GM12878 (cell line): ENCODE data around the gene CYP26C1. TPM values are rescaled to one million over a fixed set of nuclear protein-coding genes. Genes with fewer than 3 reads are reported as not detected.

Experiments
- ESRRA ChIP-seq: IDR thresholded peaks from 2 replicates; pipeline ENCODE4 v1.6.1; 2012; ENCODE audit warnings: mild to moderate bottlenecking, low read length, improper control_type of control experiment
- FOS ChIP-seq: IDR thresholded peaks from 3 replicates; pipeline ENCODE4 v1.6.1; 2011; ENCODE audit warnings: borderline replicate concordance; ENCODE audit not compliant: insufficient read length; ENCODE audit errors: extremely low read depth
- IRF5 ChIP-seq: fragments of 450-650 bp; IDR thresholded peaks from 2 replicates; pipeline ENCODE4 v1.6.1; 2017; ENCODE audit warnings: borderline replicate concordance
- MTA3 ChIP-seq: IDR thresholded peaks from 2 replicates; pipeline ENCODE4 v1.6.1; 2012; ENCODE audit warnings: low read length, inconsistent platforms, borderline replicate concordance
- NRF1 ChIP-seq: conservative IDR thresholded peaks from 2 replicates; pipeline ENCODE4 v1.6.1; 2011; ENCODE audit warnings: mild to moderate bottlenecking, low read depth, low read length, improper control_type of control experiment
- RELB ChIP-seq: fragments of 450-650 bp; IDR thresholded peaks from 2 replicates; pipeline ENCODE4 v1.6.1; 2017; ENCODE audit warnings: low read depth, mild to moderate bottlenecking, moderate library complexity
- TBL1XR1 ChIP-seq: IDR thresholded peaks from 2 replicates; pipeline ENCODE4 v1.6.1; 2012; ENCODE audit warnings: low read depth, low read length, improper control_type of control experiment
- ZNF384 ChIP-seq: IDR thresholded peaks from 2 replicates; pipeline ENCODE4 v1.6.1; 2012; ENCODE audit warnings: low read depth, mild to moderate bottlenecking, low read length, improper control_type of control experiment, borderline replicate concordance
- polyA plus RNA-seq, 11 experiments: library from polyadenylated mRNA; depleted of rRNA in 4 of 11; unstranded in 6 of 11; stranded (reverse) in 5 of 11; fragments of >200 nt; fragmentation: Nextera tagmentation in 4 of 11; fragmentation: Illumina TruSeq in 1 of 11; extraction: Ambion mirVana in 4 of 11; extraction: Trizol in 1 of 11; gene quantifications; 1 replicate in 1 of 11; 2 replicates in 10 of 11; pipeline versions ENCODE4 v1.2.1 to v1.2.3, GENCODE V29; 2011 to 2016; ENCODE audit warnings: inconsistent platforms in 2 of 11, missing spikeins in 2 of 11, low read depth in 1 of 11
- total RNA-seq, 4 experiments: library from RNA; depleted of rRNA in 3 of 4; stranded (reverse); fragments of >200 nt in 3 of 4; fragmentation: Illumina TruSeq in 1 of 4; extraction: Trizol in 1 of 4; gene quantifications; 2 replicates each; pipeline versions ENCODE4 v1.2.1 to v1.2.3, GENCODE V29; 2013 to 2021
- TF ChIP-seq, protein P1 (sequence below): IDR thresholded peaks from 2 replicates; pipeline ENCODE4 v1.6.1; 2011; ENCODE audit warnings: mild to moderate bottlenecking, low read depth, low read length, moderate library complexity; ENCODE audit not compliant: insufficient replicate concordance

Gene CYP26C1
- total and polyA plus RNA-seq, 10 of the 15 experiments (the other 5 are each of a cell fraction or from before 2014, with no cell fraction given): under 0.01 to 0.08 TPM; not detected in 8

GRCh38 chr10:93087846-93088245 lies 27.2 kb downstream of the CYP26C1 start (continued):
- TF ChIP-seq IRF5 (no peak), ZNF384 (no peak), RELB (no peak), MTA3 (no peak), ESRRA (no peak), FOS (no peak), TBL1XR1 (no peak), NRF1 (no peak)
- TF ChIP-seq, protein P1, sequence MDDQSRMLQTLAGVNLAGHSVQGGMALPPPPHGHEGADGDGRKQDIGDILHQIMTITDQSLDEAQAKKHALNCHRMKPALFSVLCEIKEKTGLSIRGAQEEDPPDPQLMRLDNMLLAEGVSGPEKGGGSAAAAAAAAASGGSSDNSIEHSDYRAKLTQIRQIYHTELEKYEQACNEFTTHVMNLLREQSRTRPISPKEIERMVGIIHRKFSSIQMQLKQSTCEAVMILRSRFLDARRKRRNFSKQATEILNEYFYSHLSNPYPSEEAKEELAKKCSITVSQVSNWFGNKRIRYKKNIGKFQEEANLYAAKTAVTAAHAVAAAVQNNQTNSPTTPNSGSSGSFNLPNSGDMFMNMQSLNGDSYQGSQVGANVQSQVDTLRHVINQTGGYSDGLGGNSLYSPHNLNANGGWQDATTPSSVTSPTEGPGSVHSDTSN: no peak
